ENCODE measurements around the gene CHRM2.

DNA sequence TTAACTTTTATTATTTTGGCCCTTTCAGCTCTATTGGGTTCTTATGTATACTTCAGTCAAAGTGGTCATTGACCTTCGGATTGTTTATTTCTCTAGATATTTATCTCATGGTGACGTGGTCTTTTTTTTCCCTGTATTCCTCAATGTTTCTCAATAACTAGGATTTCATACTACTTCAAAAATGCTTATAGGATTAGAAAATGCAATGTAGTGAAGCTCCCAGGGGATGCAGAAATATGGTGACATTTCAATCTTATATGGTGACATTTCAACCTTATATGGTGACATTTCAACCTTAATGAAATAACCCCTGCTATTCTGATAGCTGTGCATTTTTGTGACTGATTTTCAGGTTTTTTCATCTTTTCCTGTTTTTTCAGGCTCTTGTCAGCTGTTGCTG lies 51.4 kb downstream of the CHRM2 start:
- TF ChIP-seq, protein P1, sequence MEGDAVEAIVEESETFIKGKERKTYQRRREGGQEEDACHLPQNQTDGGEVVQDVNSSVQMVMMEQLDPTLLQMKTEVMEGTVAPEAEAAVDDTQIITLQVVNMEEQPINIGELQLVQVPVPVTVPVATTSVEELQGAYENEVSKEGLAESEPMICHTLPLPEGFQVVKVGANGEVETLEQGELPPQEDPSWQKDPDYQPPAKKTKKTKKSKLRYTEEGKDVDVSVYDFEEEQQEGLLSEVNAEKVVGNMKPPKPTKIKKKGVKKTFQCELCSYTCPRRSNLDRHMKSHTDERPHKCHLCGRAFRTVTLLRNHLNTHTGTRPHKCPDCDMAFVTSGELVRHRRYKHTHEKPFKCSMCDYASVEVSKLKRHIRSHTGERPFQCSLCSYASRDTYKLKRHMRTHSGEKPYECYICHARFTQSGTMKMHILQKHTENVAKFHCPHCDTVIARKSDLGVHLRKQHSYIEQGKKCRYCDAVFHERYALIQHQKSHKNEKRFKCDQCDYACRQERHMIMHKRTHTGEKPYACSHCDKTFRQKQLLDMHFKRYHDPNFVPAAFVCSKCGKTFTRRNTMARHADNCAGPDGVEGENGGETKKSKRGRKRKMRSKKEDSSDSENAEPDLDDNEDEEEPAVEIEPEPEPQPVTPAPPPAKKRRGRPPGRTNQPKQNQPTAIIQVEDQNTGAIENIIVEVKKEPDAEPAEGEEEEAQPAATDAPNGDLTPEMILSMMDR (conservative IDR thresholded peaks at IDR 0.05) = no peak
- no peak for TF ChIP-seq EZH2 (IDR thresholded peaks at IDR 0.05; ENCODE audit: low read depth)

Data from PC-9 (cell line).